ENCODE measurements around the gene TPRKB.
"Not testable (repeated sequence)": the region's sequence is repeated elsewhere in the genome, so short reads cannot be mapped to it uniquely, and the experiment has no call there.

DNA sequence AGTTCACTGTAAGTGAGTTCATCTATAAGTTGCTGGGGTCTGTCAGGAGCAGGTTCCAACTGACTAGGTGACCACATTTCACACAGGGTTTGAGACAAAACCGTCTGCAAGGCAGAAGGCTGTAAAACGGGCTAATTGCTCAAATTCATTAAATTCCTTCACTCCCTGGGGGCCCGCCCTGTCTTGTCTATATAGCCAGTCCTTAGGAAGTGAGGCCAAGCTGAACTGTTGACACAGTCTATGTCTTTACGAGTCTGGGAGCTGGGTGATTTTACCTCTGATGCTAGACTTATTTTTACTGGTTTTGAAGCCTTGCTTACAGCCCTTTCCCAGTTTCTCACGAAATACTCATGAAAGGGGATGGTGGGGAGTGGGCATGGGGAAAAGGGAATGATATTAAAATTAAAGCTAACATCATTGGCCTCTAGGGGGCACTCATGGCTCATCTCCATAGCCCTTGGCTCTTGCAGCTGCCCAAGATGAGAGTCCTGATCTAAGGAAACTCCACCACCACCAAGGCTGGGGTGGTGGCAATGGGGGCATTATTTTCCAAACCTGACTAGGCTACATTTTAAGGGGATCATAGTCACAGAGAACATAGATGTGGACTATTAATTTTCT is 57.1 kb downstream of the TPRKB start:
- not testable (repeated sequence) for TF ChIP-seq POLR2A (IDR thresholded peaks at IDR 0.05; ENCODE audit: extremely low read depth, insufficient read length)
- TF ChIP-seq CTCF (IDR thresholded peaks at IDR 0.05; ENCODE audit: low read depth, low read length) = peak; percentile 53
